Measurements from ENCODE around the gene DUS1L. TPM values are rescaled to one million over a fixed set of nuclear protein-coding genes. Genes with fewer than 3 reads are reported as not detected.

Gene DUS1L
- total RNA-seq, 1 experiment from 2014 or later, result 129 TPM

GRCh38 chr17:82095777-82096708, 30.4 kb upstream of the DUS1L start:
- TF ChIP-seq, protein P1, sequence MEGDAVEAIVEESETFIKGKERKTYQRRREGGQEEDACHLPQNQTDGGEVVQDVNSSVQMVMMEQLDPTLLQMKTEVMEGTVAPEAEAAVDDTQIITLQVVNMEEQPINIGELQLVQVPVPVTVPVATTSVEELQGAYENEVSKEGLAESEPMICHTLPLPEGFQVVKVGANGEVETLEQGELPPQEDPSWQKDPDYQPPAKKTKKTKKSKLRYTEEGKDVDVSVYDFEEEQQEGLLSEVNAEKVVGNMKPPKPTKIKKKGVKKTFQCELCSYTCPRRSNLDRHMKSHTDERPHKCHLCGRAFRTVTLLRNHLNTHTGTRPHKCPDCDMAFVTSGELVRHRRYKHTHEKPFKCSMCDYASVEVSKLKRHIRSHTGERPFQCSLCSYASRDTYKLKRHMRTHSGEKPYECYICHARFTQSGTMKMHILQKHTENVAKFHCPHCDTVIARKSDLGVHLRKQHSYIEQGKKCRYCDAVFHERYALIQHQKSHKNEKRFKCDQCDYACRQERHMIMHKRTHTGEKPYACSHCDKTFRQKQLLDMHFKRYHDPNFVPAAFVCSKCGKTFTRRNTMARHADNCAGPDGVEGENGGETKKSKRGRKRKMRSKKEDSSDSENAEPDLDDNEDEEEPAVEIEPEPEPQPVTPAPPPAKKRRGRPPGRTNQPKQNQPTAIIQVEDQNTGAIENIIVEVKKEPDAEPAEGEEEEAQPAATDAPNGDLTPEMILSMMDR (IDR thresholded peaks at IDR 0.05; ENCODE audit: insufficient read depth in 1 of 2, low read depth in 1 of 2, low read length in 1 of 2, severe bottlenecking in 1 of 2, unreplicated experiment in 1 of 2), result no peak
- Mint-ChIP-seq H3K4me1 (ENCODE audit: low read depth, unreplicated experiment) (no peaks in the 10 kb centered on the region), H3K36me3 (ENCODE audit: insufficient read depth, unreplicated experiment) (peaks cover 82% of the 10 kb centered on the region), H3K27ac (ENCODE audit: unreplicated experiment) (peak overlapping the region; percentile 77), H3K9me3 (ENCODE audit: unreplicated experiment) (no peaks in the 10 kb centered on the region), H3K4me3 (ENCODE audit: unreplicated experiment) (peak overlapping the region; percentile 75), H3K27me3 (ENCODE audit: insufficient read depth, unreplicated experiment) (no peaks in the 10 kb centered on the region)
- peaks cover 30% of the 10 kb centered on the region for H3K4me1 ChIP-seq
- intact Hi-C loops (cut with micrococcal nuclease; ENCODE audit: unreplicated experiment), result no loop called here
- peak overlapping the region; percentile 93 for H3K4me3 ChIP-seq (ENCODE audit: low read depth, low read length)
- ChIA-PET POLR2A (no interaction called here), CTCF (no interaction called here)
- no peaks in the 10 kb centered on the region for H3K27me3 ChIP-seq (replicated peaks; ENCODE audit: control insufficient read depth, insufficient read depth, low read length)
- peaks cover 20% of the 10 kb centered on the region for H3K36me3 ChIP-seq (ENCODE audit: control insufficient read depth, insufficient read depth, low read length)
- DNase-seq, result no peak
- BruUV-seq (replicated peaks), result no TSS peak
- H3K9me3 ChIP-seq, result no peaks in the 10 kb centered on the region

DNA sequence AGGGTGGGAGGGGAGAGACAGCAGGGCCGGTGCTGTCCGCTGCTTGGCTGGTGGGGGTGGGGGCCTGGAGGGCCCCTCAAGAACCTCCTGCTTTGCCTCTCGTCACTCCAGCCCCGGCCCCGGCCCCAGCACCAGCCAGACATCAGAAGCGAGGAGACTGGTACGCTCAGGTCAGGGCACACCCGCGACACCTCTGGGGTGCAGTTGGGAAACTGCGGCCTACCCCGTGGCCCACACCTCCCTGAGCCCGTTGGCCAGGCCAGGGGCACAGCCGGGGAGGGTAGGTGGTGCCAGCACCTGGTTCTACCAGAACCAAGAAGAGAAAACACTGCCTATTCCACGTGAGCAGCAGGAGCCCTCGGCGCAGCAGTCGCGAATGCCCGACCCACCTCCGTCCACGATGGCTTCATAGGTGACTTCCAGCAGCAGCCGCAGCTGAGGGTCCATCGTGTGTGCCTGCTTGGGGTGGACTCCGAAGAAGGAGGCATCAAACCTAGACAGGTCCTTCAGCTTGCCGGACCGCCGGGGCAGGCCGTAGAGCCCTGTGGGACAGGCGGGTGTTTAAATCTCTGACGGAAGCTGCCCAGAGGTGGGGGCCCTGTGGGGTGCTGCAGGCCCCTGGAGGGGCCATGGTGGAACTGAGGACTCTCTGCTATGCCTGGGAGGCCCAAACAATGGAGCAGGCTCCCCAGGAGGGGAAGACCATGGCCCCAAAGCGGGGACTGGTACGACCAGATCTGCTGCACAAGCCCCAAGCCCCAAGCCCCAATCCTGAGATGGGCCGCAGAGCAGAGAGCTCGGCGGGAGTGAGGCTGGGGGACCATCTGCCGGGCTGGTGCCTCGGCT, 29.6 kb upstream of the DUS1L start:
- H3K36me3 Mint-ChIP-seq (ENCODE audit: insufficient read depth, unreplicated experiment), result peaks cover 85% of the 10 kb centered on the region
- H3K9me3 Mint-ChIP-seq (ENCODE audit: unreplicated experiment), result no peaks in the 10 kb centered on the region
- ChIA-PET POLR2A (interaction anchor here (0.6 kb wide), 1 partner anchor 57 kb away, joined by 3 read pairs; no protein-coding TSS in a partner anchor), CTCF (no interaction called here)
- TF ChIP-seq, protein P1 (IDR thresholded peaks at IDR 0.05; ENCODE audit: insufficient read depth in 1 of 2, low read depth in 1 of 2, low read length in 1 of 2, severe bottlenecking in 1 of 2, unreplicated experiment in 1 of 2), result no peak
- no TSS peak for BruUV-seq (replicated peaks)
- Histone ChIP-seq H3K9me3 (no peaks in the 10 kb centered on the region), H3K4me3 (ENCODE audit: low read depth, low read length) (no peak overlapping the region; the same call in 1 of the 2 replicates), H3K36me3 (ENCODE audit: control insufficient read depth, insufficient read depth, low read length) (peaks cover 22% of the 10 kb centered on the region), H3K4me1 (peaks cover 22% of the 10 kb centered on the region), H3K27me3 (replicated peaks; ENCODE audit: control insufficient read depth, insufficient read depth, low read length) (no peaks in the 10 kb centered on the region)
- no peaks in the 10 kb centered on the region for H3K27me3 Mint-ChIP-seq (ENCODE audit: insufficient read depth, unreplicated experiment)
- H3K27ac Mint-ChIP-seq (ENCODE audit: unreplicated experiment), result no peak overlapping the region
- DNase-seq, result no peak
- no peaks in the 10 kb centered on the region for H3K4me1 Mint-ChIP-seq (ENCODE audit: low read depth, unreplicated experiment)
- H3K4me3 Mint-ChIP-seq (ENCODE audit: unreplicated experiment), result peak overlapping the region; percentile 75
- intact Hi-C loops (cut with micrococcal nuclease; ENCODE audit: unreplicated experiment), result no loop called here

DNA sequence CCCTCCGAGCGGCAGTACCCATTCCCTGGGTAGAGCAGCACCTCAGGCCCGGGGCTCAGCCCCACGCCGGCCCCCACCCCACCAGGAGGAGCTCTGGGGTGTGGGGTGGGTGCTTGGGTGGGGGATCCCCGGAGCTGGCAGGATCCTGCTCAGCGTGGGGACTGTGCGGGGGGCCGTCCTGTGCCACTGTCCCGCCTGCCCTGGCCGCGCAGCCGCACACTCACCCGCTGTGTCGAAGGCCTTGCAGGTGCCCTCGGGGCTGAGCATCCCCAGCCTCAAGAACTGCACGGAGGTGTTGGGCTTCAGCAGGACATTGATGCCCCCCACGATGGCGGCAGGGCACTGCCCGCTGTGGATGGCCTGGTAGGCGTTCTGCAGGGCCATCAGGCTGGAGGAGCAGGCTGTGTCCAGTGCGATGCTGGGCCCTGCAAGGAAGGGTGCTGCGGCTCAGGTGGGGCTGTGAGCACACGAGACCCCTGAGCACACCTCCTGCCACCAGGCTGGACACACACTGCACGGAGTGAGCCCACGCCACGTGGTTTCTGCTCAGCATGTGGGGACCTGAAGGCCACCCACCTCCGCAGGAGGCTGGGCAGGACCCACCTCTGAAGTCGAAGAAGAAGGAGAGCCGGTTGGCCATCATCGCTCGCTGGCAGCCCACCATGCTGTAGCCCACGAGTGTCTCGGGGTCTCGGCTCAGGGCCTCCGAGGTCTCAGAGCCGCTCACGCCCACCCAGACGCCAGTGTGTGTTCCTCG, 27.6 kb upstream of the DUS1L start:
- TF ChIP-seq, protein P1 (IDR thresholded peaks at IDR 0.05; ENCODE audit: insufficient read depth in 1 of 2, low read depth in 1 of 2, low read length in 1 of 2, severe bottlenecking in 1 of 2, unreplicated experiment in 1 of 2), result no peak
- CTCF ChIA-PET, result no interaction called here
- no peak overlapping the region for H3K4me3 Mint-ChIP-seq (ENCODE audit: unreplicated experiment)
- POLR2A ChIA-PET, result interaction anchor here (0.6 kb wide), 1 partner anchor 29 kb away, joined by 5 read pairs; no protein-coding TSS in a partner anchor
- no peaks in the 10 kb centered on the region for H3K27me3 Mint-ChIP-seq (ENCODE audit: insufficient read depth, unreplicated experiment)
- no peak for DNase-seq
- no peak overlapping the region for H3K27ac Mint-ChIP-seq (ENCODE audit: unreplicated experiment)
- no peaks in the 10 kb centered on the region for H3K9me3 Mint-ChIP-seq (ENCODE audit: unreplicated experiment)
- H3K36me3 ChIP-seq (ENCODE audit: control insufficient read depth, insufficient read depth, low read length), result peaks cover 24% of the 10 kb centered on the region
- intact Hi-C loops (cut with micrococcal nuclease; ENCODE audit: unreplicated experiment), result no loop called here
- H3K27me3 ChIP-seq (replicated peaks; ENCODE audit: control insufficient read depth, insufficient read depth, low read length), result no peaks in the 10 kb centered on the region
- no peak overlapping the region for H3K4me3 ChIP-seq (ENCODE audit: low read depth, low read length)
- no peaks in the 10 kb centered on the region for H3K9me3 ChIP-seq
- H3K4me1 Mint-ChIP-seq (ENCODE audit: low read depth, unreplicated experiment), result no peaks in the 10 kb centered on the region
- BruUV-seq (replicated peaks), result no TSS peak
- H3K36me3 Mint-ChIP-seq (ENCODE audit: insufficient read depth, unreplicated experiment), result peaks cover 82% of the 10 kb centered on the region
- peaks cover 11% of the 10 kb centered on the region for H3K4me1 ChIP-seq
